GF-D8 (cell line): ENCODE results near the gene PDX1.

Source experiments
- DNase-seq: peaks from one replicate; lab custom pipeline; 2025; lab: John Stamatoyannopoulos, UW

The PDX1 gene

DNA sequence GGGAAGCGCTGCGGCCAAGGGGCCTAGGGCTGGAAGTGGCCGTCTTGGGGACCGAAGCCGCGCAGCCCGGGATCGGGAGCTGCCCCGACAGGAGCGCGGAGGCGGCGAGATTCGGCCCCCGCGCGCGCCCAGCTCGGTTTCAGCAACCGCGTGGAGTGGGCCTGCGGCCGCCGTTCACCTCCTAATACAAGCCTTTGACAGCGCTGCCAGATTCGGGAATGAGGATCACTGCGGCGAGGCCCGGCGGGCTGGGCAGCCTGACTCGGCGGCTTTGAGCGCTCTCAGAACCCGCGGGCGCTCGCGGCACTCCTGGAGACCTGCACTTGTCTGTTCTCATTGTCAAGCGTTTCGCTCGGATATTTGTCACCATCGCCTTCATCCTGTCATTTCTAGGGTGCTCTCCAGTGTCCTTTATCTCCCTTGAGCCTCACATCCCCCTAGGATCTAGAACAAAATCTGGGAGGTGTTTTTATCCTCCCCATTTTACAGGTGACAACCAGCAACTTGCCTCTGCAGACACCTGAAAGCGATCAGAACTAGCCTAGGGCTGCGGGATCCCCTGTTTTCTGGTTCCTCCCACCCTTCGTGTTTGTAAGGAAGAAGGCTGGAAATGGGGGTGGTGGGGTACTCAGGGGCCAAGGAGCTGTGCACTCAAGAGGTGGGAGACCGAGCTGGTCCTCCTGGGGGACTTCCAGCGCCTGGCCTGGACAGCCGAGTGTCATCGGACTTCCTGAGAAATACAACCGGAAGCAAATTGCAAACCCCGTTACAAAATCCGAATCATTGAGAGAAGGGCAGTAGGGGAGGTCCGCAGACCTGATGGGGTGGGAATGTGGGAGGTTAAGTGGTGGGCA lies 50.8 kb downstream of the PDX1 start:
- no peak for DNase-seq

DNA sequence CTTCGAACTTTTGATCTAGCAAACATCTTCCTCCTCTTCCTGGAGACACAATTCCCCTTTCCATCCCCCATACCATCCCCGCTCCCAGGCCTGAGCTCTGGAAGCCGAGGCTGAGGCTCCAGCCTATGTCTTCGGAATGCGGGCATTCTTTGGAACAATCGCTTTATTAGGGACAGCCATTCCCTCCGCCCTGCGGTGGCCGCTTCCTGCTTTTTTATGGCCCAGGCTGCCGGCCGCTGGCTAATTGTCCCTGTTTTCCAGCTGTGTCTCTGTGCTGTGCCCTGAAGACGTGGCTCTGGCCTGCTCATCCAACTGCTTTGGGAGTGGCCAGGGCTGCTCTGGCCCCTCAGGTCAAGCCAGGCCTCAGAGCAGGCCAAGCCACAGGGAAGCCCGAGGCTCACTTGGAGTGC lies 51.4 kb downstream of the PDX1 start:
- DNase-seq: no peak

DNA sequence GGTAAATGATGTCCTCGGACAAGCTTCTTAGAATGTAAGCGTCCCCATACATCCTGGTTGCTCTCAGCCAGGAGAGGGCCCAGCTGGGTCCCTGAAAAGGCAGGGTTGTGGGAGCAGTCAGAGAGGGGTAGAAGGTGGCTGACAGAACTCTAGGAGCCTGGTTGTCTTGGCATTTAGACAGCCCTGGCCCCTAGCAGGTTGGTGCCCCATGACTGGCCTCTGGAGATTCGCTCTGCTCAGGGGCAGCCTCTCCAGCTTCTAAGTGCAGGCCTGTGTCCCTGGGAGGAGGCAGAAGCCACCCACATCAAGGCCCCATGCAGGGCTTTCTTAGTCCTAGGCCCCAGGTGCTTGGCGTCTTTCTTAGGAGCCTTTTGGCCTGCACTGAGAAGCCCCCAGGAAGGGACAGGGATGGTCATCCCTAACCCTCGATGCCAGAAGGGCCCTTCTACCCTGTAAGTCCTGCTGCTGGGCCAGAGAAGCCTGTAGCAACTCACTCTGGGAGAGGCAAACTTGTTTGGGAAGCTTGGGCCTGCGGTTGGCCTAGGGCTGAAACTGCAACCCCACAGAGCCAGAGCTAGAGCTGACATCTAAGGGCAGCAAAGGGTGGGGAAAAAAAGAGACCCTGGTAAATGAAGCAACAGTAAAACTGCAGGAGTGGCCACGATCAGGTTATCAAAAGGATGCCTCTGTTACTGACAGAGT lies 52.1 kb downstream of the PDX1 start:
- no peak for DNase-seq

- DNase-seq: no peak
These were observed 52.6 kb downstream of the PDX1 start for GRCh38 chr13:27972478-27972820.

DNA sequence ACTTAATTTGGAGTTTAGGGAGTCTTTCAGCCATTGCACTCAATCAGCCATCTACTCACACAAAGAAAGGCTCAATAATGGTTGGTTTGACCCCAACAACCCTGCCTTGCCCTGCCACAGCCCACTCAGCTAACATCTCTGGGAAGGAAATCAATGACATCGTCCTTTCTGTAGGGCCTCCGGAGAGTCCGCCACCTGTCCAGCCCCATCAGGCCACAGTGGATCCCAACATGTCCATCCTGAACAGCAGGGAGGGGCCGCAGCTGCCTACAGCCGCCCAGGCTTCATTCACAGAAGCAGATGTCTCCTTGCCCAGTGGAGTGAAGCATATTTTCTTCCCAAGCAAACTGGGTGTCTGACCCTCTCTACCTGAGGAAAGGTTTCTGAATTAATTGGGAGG lies 53.5 kb downstream of the PDX1 start:
- DNase-seq: no peak

DNA sequence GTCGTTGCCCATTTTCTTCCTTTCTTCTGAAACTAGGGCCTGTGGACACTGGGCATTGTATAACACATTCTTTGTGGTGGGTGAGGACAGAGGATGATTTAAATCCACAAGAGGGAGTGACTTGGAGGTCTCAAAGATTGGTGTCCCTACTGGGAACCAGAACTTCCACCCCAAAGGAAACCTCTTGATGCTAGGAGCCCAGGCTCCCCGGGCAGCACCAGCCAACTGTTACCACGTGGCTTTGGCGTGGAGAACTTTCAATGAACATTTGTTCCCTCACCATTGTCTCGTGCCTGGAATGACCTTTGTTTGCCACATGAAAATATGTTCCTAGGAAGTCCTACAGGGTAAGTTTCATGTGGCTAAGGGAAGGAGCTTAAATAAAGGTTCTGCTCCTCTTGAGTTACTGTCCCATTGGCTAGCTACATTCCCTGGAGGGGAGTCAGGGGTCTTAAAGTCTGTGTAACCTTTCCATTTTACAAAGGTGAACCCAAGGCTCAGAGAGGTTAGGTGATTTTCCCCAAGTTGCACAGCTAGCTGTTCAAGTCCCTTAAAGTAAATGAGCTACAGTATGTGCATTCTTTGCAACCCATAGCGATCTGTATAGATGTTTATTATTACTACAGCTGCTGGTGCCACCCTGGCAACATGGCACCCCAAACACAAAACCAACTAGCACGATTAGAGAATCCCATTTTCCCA lies 54.3 kb downstream of the PDX1 start:
- DNase-seq: no peak
